Stimulated activated CD8-positive, alpha-beta memory T cell treated with anti-CD3 and anti-CD28 coated beads, Interleukin-12 subunit alpha, Interleukin-12 subunit beta, amount 100 ng/mL, for 24 hours (primary cell): ENCODE data around the gene ZNF174.

Source experiments
- DNase-seq: peaks from one replicate; pipeline ENCODE4 v3.0.0-alpha.2; 2020; ENCODE audit errors: extremely low read depth

Gene ZNF174

DNA sequence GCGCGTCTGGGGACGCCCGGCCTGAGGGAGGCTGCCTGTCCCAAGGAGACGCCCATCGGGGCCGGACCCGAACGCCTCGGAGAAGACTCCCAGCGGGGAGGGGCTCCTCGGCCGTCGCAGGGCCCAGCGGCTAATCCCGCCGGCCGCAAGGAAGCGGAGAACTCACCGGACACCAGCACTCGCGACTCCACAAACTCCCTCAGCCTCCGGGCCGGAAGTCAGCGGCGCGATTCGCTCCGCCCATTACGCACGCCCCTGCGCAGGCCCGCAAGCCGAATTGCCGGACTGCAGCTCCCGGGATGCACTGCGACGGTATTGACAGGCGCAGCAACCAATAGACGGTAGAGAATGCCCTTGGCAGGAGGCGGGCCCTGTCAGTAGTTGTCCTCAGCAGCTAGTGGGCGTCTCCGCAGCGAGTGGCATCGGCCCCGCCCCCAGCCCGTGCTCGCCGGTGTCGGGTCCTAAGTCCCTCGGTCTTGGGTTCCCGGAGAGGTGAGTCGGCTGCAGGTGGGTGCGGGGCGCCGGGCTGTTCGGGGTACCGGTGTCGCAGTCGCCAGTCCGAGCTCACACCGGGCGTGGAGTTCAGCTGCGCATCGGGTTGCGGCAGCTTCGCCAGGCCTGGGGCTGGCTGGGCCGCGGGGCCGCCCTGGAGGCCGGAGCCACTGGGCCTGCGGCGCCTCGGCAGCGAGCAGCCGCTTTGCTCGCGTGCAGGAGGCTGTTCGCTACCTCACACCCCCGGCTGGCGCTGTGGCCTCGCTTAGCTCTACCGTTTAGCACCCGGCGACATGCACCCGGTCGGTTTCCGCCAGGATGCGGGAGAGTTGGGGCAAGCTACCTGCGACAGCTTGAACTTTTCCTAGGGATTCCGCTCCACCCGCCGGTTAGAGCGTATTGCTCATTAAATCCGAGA lies at the start of gene ZNF174, which contains the start of gene ZSCAN32:
ZNF174 (plus strand) TSS at position 437 of the 910 bp plus-strand sequence. CDS start 790 bp downstream, outside the sequence.
ZSCAN32 (minus strand) TSS at position 226 of the 910 bp plus-strand sequence. CDS start 3,447 bp downstream, outside the sequence.
- peak; percentile 95 for DNase-seq

GRCh38 chr16:3355589-3355988 lies 45.4 kb upstream of the ZNF174 start, which contains the start of gene OR2C1:
Gene OR2C1 (plus strand): TSS chr16:3355889. CDS start chr16:3355941, 52 bp downstream.
- DNase-seq, result no peak

- no peak for DNase-seq
These were observed 44.9 kb upstream of the ZNF174 start for GRCh38 chr16:3356118-3356517.

- DNase-seq, result no peak
These were observed 42.1 kb upstream of the ZNF174 start for GRCh38 chr16:3358871-3359270.

DNA sequence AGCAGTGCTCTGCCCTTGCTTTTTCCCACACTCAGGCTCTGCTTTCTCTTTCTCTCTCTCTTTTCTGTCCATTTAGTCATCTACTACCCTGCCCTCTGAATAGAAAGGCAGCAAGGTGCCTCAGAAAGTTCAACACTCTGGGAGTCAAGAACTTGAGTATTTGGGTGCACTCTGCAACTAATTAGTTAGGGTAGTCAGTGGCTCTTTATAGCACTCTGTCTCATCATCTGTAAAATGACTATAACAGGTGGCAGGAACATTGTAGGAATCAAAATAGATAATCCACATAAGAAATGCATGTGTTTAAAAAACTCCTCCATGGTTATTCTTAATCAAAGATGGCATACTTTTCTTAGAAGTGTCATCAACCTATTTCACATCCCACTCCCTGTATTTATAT lies 38.1 kb upstream of the ZNF174 start:
- DNase-seq, result no peak

- DNase-seq, result no peak
These were observed 37.2 kb upstream of the ZNF174 start for GRCh38 chr16:3363793-3364192.

GRCh38 chr16:3364774-3365427 lies 36.1 kb upstream of the ZNF174 start:
- peak; percentile 75 for DNase-seq

GRCh38 chr16:3369073-3369472 lies 31.9 kb upstream of the ZNF174 start:
- DNase-seq, result no peak

DNA sequence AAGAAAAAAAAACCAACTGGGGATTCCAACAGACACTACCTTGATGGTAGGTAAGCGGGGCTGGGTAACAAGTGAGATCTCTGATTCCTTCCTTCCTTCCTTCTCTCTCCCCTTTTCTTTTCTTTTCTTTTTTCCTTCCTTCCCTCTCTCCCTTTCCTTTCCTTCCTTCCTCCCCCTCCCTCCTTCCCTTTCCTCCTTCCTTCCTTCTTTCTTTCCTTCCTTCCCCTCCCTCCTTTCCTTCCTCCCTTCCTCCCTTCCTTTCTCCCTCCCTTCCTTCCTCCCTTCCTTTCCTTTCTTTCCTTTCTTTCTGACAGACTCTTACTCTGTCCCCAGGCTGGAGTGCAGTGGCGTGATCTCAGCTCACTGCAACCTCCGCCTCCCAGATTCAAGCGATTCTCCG lies 25.3 kb upstream of the ZNF174 start:
- no peak for DNase-seq

GRCh38 chr16:3377917-3378316 lies 23.1 kb upstream of the ZNF174 start:
- DNase-seq, result no peak

GRCh38 chr16:3383045-3383448 lies 18.0 kb upstream of the ZNF174 start:
- DNase-seq, result no peak

DNA sequence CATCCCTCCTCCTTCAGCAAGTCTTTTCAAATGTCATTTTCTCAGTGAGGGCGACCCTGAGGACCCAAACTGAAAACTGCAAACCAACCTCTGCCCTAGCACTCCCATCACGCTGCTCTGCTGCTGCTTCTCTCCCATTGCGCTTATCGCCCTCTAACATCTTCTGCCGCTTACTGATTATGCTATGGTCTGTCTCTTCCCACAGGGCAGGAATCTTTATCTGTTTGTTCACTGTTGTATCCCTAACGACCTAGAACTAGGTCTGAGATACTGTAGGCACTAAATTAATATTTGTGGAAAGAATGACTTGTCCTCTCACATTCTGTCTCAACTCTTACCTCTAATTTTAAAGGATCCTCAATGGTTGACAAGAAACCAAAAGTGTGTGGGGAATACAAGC lies 12.7 kb upstream of the ZNF174 start:
- no peak for DNase-seq

DNA sequence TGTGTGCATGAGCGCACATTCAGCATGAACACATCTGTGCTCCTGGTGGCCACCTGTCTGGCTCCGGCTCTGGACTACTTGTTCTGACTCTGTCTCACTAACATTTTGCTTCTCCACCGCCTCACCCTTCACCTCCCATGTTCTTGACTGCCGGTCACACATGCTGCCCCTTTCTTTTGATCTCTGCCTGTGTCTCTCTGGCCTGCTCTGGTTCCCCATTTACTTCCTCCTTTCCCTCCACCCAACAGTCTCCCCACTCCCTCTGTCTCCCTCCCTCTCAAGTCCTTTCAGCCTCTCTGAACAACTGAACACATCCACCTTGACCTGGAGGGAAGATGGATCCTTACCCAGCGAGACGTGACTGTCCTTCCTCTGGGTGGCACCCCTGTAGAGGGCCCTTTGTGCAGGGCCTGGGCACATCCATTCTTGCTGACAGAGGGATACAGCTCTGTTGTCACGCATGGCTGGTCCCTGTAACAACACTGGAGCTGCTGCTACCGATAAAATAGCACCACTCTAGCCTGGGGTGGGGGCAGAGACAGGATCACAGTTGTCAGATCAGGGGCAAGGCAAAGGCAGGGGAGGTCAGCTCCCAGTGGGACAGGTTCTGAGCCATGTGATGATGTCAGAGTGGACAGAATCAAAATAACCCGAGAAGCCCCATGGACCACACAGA lies 11.2 kb upstream of the ZNF174 start:
- DNase-seq, result no peak

DNA sequence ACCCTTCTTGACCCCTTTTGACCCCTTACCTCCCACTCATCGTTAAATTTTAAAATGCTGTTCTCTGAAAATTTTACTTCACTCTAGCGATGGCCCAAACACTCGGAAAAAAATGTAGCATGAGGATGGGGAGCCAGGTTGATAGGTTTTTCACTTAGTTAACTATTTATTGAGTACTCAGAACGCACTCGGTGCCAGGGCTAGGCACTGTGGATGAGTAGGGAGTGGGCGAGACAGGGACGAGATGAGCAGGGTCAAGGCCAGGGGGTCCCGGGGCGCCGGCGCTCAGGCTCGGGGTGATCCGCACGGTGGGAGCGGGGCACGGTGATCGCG lies 603 bp upstream of the ZNF174 start:
- peak; percentile 3 for DNase-seq

- no peak for DNase-seq
These were observed 843 bp downstream of the ZNF174 start for GRCh38 chr16:3401719-3402397.

GRCh38 chr16:3408561-3409197 lies 7.7 kb downstream of the ZNF174 start:
- no peak for DNase-seq

DNA sequence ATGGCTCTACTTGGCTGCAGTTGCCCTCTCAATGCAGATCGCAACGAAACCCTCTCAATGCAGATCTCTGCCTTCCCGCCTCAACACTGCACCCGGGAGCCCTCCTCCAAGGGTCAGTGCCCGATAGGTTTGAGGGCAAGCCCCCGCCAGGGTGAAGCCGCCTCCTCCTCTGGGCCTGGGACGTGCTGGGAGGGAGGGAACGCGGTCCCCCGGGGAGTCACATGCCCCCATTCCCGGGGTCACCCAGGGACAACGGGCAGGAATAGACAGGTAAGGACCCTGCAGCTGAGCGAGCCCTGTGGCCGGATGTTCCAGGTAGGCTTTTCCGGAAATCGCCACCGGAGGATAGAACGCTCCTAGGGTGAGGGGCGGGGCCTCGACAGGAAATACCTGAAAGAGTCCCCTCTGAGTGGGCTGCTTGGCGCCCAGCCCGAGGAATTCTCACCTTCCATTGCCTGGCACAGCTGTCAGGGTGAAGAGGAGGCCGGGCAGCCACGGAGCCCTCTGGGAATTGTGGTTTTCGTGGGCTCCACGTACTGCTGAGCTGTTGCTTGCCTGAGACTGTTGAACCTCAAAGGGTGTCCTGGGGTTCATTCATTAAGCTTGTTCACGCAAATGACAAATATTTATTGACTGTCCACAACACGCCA lies 12.8 kb downstream of the ZNF174 start:
- no peak for DNase-seq

DNA sequence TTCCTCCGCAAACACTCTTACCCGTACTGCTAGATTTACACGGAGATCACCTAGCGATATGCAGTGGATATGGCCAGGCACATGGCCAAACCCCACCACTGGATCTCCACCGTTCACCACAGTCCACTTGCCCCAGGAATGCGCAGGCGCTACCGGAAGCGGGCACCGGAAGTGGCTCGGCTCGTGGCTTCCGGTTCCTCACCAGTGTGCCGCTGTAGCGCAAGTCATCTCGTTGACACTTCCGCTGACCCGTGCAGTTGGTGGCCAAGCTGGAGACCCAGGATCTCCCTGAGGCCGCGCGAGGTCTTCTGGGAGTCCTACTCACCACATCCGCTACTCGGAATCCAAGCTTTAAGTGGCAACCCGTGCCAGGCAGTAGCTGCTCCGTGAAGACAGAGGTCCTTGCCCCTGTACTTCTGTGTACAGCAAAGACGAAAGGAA lies 30.8 kb downstream of the ZNF174 start:
- DNase-seq, result peak; percentile 41

DNA sequence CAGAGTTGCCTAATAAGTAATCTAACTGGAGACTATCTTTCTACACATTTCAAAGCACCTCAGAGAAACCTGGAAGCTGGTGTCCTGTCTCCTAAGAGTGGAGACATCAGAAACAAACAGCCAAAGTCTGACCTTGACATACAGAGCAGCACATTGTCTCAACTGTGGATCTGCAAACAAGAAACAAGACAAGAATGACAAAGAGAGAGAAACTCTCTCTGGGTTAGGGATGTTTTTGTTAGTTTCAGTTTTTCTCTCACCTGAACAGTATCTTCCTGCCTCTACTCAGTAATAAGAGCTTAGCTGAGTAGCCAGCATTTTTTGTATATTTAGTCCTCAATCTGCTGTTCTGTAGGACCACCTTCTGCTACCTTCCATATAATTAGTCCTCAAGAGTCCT lies 33.4 kb downstream of the ZNF174 start:
- no peak for DNase-seq

DNA sequence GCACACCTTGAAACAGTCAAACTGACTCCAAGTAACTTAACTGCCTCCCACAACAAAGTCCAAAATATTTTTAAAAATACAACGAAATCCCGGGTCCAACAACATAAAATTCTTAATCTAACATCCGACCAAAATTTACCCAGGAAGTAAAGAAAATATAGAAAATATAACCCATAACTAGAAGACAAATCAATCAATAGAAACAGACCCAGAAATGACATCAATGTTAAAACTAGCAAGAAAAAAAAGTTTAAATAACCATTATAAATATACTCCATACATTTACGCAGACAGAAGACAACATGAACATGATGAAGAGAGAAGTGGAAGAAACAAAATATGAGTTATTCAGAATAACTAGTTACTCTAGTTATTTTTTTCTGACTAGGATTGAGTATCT lies 38.6 kb downstream of the ZNF174 start:
- no peak for DNase-seq
